Prostate gland (tissue), 2 donors: ENCODE results near the gene FOXC2.

ENCODE experiments used
- POLR2AphosphoS5 ChIP-seq: sonication (generic); formaldehyde crosslinking; IDR thresholded peaks from one replicate; pipeline ENCODE4 v1.6.1; 2017; ENCODE audit warnings: antibody characterized with exemption
- TF ChIP-seq, protein P1 (sequence below), 4 experiments: fragments of 200-600 bp in 2 of 4; fragments of 450-650 bp in 2 of 4; sonication (generic) in 2 of 4; IDR thresholded peaks; 1 replicate in 3 of 4; 2 replicates in 1 of 4; pipeline ENCODE4 v1.5.1; 2016 to 2019; ENCODE audit warnings: antibody characterized with exemption in 4 of 4, mild to moderate bottlenecking in 2 of 4, moderate library complexity in 2 of 4

DNA sequence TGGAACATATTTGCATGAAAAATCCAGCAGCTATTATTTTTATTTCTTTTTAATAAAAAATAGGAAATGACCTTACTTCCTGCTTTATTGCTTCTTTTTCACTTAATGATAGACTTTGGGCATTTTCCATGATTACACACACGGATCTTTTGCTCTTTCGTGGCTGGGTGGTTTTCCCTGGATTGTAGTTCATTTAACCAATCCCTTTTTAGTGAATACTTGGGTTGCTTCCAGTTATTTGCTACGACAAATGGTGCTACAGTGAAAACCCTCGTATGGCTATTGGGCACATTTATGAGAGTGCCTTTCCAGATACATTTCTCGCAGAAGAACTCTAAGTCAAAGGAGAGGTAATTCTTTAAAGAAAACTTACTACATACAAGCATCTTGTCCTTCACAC, 50.3 kb downstream of the FOXC2 start:
- TF ChIP-seq POLR2AphosphoS5: no peak
- TF ChIP-seq, protein P1, sequence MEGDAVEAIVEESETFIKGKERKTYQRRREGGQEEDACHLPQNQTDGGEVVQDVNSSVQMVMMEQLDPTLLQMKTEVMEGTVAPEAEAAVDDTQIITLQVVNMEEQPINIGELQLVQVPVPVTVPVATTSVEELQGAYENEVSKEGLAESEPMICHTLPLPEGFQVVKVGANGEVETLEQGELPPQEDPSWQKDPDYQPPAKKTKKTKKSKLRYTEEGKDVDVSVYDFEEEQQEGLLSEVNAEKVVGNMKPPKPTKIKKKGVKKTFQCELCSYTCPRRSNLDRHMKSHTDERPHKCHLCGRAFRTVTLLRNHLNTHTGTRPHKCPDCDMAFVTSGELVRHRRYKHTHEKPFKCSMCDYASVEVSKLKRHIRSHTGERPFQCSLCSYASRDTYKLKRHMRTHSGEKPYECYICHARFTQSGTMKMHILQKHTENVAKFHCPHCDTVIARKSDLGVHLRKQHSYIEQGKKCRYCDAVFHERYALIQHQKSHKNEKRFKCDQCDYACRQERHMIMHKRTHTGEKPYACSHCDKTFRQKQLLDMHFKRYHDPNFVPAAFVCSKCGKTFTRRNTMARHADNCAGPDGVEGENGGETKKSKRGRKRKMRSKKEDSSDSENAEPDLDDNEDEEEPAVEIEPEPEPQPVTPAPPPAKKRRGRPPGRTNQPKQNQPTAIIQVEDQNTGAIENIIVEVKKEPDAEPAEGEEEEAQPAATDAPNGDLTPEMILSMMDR (IDR thresholded peaks at IDR 0.05): no peak
